NCI-H1048 (cell line): Measurements from ENCODE around the gene P2RX6.
"Not testable (repeated sequence)": the region's sequence is repeated elsewhere in the genome, so short reads cannot be mapped to it uniquely, and the experiment has no call there.

ENCODE experiments used
- DNase-seq: peaks from one replicate; lab custom pipeline; 2025; lab: John Stamatoyannopoulos, UW

The P2RX6 gene

DNA sequence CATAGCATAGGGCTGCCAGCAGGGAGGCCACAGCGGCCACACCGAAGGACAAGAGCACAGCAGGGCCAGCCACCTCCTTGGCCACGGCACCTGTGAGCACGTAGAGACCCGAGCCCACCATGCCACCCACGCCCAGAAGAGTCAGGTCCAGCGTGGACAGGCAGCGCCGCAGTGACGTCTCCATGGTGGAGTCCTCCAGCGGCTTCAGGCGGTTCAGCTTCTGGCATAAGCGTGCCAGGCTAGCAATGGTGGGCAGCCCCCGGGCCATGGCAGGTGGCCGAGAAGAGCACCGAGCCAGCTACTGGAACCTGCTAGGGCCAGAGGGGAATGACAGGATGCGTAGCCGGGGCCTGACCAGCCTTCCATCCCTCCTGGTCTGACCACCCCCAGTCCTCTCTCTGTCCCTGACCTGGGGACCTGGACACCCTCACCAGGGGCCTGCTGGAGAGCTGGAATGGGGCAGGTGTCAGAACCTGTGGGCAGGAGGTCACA, 16.6 kb downstream of the P2RX6 start:
- no peak for DNase-seq

DNA sequence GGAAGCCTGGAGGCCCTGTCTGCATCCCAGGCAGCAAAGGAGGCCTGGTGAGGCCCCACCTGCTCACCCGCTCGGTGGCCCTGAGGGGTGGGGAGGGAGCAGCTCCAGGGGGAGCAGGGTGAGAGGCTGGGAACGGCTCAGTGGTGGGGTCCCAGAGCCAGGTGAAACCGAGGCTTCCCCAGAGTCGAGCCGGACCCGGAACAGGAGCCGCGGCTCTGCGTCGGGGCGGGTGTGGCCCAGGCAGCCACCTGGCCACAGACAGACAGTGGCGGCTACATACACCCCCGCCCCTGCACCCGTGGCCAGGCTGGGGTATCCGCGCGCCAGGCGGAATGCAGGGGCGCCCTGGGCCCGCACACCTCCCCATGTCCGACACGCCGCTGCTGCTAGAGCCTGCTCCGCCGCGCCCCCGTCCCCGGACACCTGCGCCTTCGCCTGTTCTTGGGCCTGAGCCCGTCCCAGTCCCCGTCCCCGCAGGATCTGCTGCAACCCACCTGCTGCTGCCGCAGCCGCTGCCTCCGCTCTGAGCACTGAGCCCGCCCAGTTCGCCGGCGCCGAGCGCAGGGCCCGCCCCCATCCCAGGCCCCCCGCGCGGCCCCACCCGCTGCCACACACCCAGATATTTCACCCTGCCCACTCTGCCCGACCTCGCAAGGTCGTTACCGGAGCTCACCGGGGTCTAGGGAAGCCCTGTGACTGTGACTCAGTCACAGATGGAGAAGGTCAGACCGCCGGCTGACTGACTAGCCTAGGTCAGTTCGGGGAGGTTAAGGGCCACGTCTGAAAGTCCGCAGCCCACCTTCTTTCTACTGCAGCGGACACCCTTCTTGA, 17.3 kb downstream of the P2RX6 start, which contains the start of gene SLC7A4:
TSS of gene SLC7A4 (minus strand) at position 525 of the 831 bp plus-strand sequence. CDS start 749 bp downstream, outside the sequence.
- DNase-seq, result no peak

DNA sequence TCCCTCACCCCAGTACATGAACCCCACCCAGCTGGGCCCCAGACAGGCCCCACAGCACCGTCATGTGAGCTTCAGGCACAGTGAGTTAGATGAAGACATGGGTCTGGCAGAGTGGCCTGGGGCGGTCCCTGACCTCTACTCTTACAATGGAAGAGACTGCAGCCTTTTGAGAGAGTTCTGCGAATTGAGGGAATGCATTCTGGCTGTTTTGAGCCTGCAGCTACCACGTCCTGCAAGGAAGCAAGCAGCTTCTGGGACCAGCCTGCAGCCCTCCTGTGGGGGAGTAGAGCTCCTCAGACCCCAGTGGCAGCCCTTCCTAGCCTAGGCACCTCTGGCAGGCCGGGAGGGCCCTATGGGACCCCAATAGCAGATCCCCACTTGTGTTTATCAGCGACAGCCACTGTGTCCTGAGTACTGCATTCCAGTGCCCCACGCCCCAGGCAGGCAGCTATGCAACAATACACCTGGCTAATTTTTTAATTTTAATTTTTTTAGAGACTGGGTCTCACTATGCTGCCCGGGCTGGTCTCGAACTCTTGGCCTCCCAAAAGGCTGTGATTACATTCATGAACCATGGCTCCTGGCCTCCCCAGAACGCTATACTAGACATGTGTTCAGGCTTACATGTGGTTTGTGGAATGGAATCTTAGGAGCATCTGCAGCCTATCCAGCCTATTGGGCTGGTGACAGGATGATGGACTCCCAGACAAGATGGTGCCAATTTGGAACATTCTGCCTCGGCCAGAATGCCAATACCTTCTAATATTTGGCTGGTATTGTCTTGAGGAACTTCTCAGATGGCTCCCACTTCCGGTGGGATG, 18.1 kb downstream of the P2RX6 start:
- DNase-seq, result no peak

DNA sequence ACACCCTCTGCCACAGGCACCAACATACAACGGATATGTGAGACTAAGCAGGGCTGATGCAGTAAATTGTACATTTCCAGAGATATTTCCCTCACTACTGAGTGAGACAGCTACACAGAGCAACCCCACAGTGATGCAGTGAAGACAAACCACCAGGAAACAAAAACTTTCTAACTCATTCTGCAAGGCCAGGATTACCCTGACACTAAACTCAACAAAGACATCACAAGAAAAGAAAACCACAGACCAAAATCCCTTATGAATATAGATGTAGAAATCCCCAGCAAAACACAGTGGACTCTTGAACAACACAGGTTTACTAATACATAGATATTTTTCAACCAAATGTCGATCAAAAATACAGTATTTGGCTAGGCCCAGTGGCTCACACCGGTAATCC, 18.9 kb downstream of the P2RX6 start:
- DNase-seq, result no peak

DNA sequence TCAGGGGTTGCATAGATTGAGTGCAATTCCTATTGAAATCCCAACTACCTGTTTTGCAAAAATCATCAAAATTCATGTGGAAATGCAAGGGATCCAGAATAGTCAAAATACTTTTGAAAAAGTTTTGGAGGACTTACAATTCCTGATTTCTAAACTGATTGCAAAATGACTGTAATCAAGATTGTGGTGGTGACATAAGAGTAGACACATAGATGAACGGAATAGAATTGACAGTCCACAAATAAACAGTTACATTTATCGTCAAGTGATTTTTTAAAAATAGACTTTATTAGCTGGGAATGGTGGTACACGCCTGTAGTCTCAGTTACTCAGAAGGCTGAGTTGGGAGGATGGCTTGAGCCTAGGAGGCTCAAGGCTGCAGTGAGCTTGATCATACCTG, 20.0 kb downstream of the P2RX6 start:
- DNase-seq, result no peak

DNA sequence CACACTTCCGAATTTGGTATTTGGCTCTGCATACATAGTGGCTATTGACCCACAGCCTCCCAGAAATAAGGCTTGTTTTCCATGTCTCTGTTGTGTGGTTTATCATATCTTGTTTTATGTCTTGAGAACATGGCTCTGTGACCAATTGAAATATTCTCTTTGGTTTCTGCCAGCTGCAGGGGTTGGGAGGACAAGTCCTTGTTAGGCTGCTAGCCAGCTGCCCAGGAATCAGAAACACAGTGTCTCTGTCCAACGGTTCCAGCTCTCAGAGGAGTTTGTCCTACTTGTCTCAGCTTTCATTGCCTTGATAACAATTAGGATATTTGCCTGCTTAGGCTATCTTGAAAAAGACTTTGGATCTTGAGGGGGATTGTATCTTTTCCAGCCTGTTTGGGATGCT, 23.4 kb downstream of the P2RX6 start:
- DNase-seq, result no peak

DNA sequence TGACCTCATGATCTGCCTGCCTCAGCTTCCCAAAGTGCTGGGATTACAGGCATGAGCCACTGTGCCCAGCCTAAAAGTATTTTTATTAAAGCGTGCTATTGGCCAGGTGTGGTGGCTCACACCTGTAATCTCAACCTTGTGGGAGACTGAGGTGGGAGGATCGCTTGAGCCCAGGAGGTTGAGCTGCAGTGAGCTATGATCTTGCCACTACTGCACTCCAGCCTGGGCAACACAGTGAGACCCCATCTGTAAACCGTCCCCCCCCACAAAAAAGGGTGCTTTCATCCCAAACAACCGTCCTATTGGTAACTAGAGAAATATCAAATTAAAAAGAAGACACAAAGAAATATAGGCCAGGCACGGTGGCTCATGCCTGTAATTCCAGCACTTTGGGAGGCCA, 24.2 kb downstream of the P2RX6 start:
- DNase-seq, result not testable (repeated sequence)

DNA sequence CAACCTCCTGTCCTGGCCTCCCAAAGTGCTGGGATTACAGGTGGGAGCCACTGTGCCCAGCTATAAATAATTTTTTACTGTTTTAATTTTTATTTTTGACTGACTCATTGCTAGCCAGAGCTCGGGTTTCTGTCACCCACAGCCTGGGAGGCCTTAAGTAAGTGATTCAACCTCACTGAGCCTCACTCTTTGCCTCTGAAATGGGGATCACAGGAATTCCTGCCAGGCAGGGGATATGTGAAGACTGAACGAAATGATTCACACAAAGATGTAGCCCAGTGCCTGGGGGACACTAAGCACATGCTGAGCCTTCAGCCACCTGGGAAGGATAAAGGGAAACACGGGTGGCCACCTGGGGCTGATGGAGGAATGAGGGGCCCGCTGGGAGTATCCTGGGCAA, 27.0 kb downstream of the P2RX6 start:
- DNase-seq, result no peak

DNA sequence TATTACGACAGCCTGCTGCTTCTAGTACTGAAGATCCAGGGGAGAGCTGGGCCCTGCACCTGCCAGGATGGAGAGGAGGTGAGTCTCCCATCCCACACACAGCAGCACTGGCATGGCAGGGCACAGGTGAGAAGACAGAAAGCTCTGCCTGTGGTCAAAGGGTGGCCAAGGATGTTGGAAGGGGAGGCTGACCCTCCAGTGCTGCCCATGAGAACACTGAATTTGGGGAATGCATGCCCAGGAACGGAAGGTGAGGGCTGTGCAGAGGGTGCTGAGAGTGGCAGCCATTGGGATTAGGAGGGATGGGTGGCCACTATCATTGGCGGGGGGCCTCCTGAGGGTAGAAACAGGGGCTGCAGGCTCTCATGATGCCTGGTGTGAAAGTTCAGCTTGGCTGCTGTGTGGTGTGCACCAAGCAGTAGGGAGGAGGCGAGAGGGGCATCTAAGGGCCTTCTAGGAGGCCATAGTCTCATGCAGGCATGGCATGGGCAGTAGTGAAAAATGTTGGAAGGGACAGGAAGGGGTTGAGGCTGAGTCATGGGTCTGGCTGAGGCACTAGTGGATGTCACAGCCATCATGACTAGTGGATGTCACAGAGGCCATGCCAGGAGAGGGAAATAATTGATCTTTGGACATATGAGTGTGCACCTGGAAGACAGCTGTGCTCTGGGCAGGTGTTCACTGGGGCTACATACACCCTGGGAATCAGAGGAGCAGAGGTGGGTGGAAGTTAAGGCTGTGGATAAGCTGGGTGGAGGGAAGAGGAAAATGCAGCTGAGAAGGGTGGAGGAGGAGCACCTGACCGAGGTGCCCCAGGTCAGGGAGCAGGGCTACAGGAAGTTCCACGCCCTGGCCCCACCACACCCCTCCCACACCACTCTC, 28.3 kb downstream of the P2RX6 start:
- no peak for DNase-seq

DNA sequence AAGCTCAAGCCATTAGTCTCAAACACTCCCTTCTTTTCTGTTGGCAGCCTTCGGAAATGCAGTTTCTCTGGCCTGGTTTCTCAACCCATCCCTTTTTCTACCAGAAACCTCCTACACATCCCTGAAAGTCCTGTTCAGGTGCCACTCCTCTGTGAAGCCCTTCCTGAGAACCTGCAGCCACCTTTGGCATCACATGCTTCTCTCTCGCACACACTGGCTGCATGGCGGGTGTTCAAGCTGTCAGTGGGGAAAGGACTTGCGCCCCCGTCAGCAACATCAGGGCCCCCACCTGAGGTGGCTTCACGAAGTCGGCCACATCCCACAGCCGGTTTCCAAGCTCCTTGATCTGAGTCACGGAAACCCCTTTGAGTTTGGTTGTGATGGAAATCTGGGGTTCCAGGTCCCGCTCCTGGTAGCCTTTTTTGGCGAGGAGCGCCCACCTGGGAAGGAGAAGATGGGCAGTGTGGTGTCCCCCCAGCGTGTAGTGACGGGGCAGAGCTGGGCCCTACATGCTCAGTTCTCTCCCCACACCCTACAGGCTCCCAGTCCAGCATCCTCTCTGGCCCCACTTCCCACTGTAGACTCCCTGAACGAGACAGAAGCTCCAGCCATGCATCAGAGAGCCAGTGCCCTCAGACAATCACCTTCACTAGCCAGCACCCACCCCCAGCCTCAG, 29.0 kb downstream of the P2RX6 start:
- DNase-seq, result no peak

DNA sequence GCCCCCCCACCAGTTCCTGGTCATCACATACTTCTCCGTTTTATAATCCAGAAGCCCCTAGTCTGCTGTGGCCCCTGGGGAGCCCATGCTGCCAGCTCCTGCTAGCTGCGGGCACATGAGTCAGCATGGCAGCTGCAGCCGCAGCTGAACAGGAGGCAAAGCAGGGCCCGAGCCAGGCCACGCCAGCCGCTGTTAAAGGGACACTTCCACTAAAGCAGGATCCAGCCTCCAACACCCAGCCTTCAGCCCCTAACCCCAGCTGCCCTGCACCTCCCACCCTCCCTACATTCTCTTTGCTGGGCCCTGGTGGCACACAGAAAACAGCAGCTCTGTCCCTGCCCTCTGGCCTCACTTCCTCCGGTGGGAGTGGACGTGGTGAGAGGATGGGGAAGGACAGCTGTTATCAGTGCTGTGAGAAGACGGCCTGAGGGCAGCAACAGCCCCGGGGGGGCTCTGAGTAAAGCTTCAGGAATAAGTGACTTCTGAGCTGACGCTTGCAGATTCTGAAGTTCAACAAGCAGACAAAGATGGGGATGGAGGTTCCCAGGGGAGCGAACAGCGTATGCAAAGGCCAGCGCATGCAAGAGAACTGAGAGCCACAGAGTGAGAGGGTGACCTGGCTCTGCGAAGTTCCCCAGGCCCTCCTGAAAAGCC, 30.1 kb downstream of the P2RX6 start:
- DNase-seq, result no peak

DNA sequence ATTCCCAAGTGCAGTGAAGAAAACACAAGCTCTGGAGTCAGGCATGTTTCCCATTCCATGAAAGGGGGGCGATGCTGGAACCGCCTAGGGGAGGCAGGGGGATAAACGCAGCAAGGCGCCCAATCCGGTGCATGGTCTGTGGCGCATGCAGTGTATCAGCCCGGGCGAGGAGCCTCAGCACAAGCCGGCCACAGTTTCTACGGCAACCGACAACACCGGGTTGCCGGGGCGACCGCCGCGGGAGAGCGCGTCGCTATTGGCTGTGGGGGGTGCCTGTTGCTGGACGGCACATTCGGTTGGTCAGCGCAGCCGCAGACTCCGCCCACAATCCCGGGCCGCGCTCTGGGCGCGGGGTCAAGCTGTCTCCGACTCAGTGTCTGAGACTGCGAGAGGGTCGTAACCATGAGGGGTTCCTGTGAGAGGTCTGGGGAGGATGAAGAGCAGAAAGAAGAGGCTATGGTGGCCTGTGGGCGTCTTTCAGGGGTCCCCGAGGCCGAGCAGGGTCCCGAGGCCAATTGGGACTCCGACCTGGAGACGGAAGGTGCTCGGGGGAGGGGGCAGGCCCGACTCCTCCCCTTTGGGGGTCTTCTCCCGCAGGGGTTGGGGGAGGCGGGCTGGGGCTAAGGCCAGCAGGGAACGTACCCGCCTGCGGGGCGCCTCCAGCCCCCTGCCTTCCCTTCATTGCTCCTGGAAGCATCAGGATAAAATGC, 30.8 kb downstream of the P2RX6 start, which contains the start of gene LRRC74B:
TSS of gene LRRC74B (plus strand) at position 362 of the 710 bp plus-strand sequence. CDS start at position 403, 41 bp downstream.
- DNase-seq, result peak; percentile 69

DNA sequence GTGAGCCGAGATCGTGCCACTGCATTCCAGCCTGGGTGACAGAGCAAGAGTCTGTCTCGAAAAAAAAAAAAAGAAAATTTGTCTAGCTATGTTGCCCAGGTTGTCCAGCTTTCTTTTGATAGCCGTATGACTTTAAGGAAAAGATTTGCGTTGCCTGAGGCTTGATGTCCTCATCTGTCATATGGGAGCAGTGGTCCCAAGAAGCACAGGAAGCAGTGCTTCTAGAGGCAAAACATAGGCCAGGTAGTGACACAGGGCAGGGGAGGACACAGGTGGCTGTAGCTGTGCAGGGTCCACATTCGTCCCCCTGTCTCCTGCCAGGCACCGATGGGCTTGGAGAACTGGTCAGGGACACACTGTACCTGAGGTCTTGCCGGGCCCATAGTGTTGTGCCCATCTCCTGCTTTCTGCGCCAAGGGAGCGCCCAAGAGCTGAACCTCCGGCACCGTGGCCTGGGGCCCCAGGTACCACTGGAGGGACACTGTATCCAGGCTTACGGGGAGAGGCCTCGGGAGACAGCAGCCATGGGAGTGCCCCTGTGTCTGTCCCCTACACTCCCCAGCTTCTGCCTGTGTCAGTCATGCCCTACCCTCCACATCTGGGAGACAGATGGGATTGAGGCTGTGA, 32.2 kb downstream of the P2RX6 start:
- no peak for DNase-seq

DNA sequence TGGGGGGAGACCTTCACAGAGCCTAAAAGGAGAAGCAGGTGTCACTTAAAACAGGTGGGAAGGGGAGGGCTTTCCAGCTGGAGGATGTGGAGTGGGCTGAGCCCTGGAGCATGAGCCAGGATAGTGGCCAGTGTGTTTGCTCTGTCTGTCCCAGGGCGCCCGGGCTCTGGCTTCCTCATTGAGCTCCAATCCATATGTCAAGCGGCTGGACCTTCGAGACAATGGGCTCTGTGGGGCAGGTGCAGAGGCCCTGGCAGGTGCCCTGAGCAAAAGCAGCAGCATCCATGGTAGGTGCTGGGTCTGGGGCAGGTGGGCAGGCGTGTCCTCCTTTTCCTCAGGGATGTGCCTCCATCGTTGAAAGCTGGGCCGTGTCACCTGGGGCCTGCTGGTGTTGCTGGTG, 32.8 kb downstream of the P2RX6 start:
- DNase-seq, result no peak

DNA sequence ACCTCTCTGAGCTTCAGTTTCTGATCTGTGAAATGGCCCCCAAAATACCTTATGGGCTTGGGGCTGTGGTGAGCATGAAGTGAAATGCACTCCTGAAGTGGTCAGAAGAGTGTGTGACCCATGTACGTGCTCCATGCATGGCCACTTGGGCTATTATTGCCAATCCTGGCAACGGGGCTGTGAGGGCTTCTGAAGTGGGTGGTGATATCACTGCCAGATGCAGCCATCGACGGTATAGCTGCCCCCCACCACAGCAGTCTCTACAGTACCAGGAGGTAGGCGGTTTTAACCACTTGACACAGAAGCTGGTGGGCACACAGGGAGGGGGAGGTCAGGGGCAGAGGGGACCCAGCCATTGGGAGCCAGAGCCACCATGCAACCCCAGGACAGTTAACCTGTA, 33.5 kb downstream of the P2RX6 start:
- not testable (repeated sequence) for DNase-seq

DNA sequence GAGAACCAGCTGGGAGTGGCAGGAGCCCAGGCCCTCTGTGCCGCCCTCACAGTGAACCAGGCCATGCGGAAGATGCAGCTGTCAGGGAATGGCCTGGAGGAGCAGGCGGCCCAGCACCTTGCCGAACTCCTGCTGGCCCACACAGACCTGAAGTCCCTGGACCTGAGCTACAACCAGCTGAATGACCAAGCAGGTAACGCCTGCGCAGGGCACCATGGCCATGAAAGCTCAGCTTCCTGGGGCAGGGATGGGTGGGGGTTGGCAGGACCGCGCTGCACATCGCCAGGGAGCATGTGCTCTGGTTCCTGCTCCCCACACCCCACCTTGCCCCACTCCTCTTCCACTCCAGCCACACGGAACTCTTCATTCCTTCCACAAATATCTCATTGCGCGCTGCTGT, 34.0 kb downstream of the P2RX6 start:
- not testable (repeated sequence) for DNase-seq

DNA sequence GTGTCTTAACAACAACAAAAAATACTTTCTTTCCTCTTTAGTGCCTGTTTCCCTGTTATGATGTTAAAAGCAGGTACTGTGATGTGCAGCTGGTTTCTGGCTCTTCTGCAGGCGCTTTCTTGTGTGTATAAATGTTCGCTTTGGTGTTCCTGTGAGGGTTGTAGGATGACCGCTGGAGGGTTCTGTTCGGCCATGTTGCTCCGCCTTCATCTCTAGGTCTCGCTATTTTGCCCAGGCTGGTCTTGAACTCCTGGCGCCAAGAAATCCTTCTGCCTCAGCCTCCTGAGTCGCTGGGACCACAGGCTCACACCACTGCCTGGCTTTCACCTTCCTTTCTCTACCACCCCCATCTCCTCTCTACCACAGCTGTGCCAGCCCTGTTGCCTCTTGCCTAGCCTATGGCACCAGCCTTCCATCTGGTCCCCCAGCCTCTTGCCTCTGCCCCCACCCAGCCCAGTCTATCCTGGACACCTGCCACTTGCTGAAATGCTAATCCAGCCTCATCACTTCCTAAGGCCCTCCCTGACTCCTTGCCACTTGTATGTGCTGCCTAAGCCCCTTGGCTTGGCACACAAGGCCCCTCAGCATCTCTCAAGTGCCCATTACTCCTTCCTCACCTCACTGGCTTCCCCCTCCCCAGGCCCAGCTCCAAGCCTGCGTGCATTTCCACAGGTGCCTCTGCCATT, 36.3 kb downstream of the P2RX6 start:
- no peak for DNase-seq

DNA sequence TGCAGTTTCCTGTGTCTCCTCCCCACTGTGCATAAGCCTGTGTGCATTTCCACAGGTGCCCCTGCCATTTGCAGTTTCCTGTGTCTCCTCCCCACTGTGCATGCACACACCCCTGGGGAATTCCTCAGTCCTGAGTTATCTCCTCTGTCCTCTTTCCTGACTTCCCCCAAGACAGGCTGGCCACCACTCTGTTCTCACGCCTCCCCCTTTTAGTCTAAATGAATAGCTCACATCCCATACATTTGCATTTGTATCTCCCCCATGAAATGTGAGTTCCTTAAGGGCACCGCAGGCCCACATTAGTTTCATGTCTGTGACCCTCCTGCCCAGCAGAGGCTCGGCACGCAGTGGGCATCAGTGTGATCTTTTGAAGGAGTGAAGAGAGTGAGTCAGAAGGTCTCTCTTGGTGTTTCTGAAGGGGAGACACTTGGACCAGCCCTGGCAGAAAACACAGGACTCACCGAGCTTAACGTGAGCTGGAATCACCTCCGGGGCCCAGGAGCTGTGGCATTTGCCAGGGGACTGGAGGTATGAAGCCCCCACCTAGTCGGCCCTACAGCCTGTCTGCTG, 37.0 kb downstream of the P2RX6 start:
- DNase-seq, result no peak
